Stimulated activated naive CD4-positive, alpha-beta T cell (primary cell): Measurements from ENCODE around the gene DTNA.
"Not testable (repeated sequence)": the region's sequence is repeated elsewhere in the genome, so short reads cannot be mapped to it uniquely, and the experiment has no call there.

ENCODE experiments used
- DNase-seq, 6 experiments: peaks; one replicate each; lab custom pipeline; 2025; lab: John Stamatoyannopoulos, UW

Gene DTNA

GRCh38 chr18:34904994-34905393, 194.9 kb downstream of the DTNA start:
- DNase-seq, result no peak

- DNase-seq, result not testable (repeated sequence)
Measured at GRCh38 chr18:34906985-34907384, 196.9 kb downstream of the DTNA start.

GRCh38 chr18:34909637-34910364, 199.7 kb downstream of the DTNA start:
- no peak for DNase-seq

GRCh38 chr18:34911081-34911480, 201.0 kb downstream of the DTNA start:
- no peak for DNase-seq

- no peak for DNase-seq
Measured at GRCh38 chr18:34911661-34912384, 201.7 kb downstream of the DTNA start.

- no peak for DNase-seq
Measured at GRCh38 chr18:34913837-34914661, 204.0 kb downstream of the DTNA start.

- no peak for DNase-seq
Measured at GRCh38 chr18:34915046-34915445, 204.9 kb downstream of the DTNA start.

GRCh38 chr18:34916539-34916938, 206.4 kb downstream of the DTNA start:
- not testable (repeated sequence) for DNase-seq

- DNase-seq, result no peak
Measured at GRCh38 chr18:34918856-34919255, 208.8 kb downstream of the DTNA start.

- DNase-seq, result no peak
Measured at GRCh38 chr18:34921226-34921625, 211.1 kb downstream of the DTNA start.

- no peak for DNase-seq
Measured at GRCh38 chr18:34921811-34922385, 211.8 kb downstream of the DTNA start.

GRCh38 chr18:34922594-34922993, 212.5 kb downstream of the DTNA start:
- DNase-seq, result not testable (repeated sequence)

GRCh38 chr18:34923911-34924310, 213.8 kb downstream of the DTNA start:
- no peak for DNase-seq

GRCh38 chr18:34926683-34927082, 216.6 kb downstream of the DTNA start:
- no peak for DNase-seq

GRCh38 chr18:34928088-34928753, 218.1 kb downstream of the DTNA start:
- no peak for DNase-seq

- DNase-seq, result no peak
Measured at GRCh38 chr18:34928754-34929335, 218.7 kb downstream of the DTNA start.

- DNase-seq, result no peak
Measured at GRCh38 chr18:34929336-34929780, 219.3 kb downstream of the DTNA start.

- no peak for DNase-seq
Measured at GRCh38 chr18:34932363-34932762, 222.3 kb downstream of the DTNA start.

GRCh38 chr18:34932792-34933466, 222.8 kb downstream of the DTNA start:
- no peak for DNase-seq

GRCh38 chr18:34933909-34934661, 224.0 kb downstream of the DTNA start:
- no peak for DNase-seq
